OCI-LY7 (cell line): ENCODE results near the gene SH3RF1. TPM values are rescaled to one million over a fixed set of nuclear protein-coding genes. Genes with fewer than 3 reads are reported as not detected.

Experiments
- BruUV-seq: library from RNA; stranded (reverse); fragments of 400-500 nt; replicated peaks from 2 replicates; lab custom pipeline; 2021; lab: Mats Ljungman, UMichigan
- CTCF ChIA-PET: fragments of 300-600 bp; sonication (Branson Sonifier 250); formaldehyde crosslinking; loops from one replicate; lab custom pipeline; 2022; ENCODE audit warnings: antibody characterized with exemption; ENCODE audit not compliant: unreplicated experiment; lab: Charles Lee
- POLR2A ChIA-PET: fragments of 300-600 bp; sonication (Branson Sonifier 250); formaldehyde crosslinking; loops from one replicate; lab custom pipeline; 2022; ENCODE audit warnings: antibody characterized with exemption; lab: Charles Lee
- DNase-seq: peaks from one replicate; pipeline ENCODE4 v3.0.0-alpha.2; 2015; ENCODE audit warnings: low spot score
- H2AFZ ChIP-seq: fragments of 200-600 bp; sonication (generic), shearing (Covaris generic); 2 replicates; pipeline ENCODE4 v1.6.1; 2014; ENCODE audit warnings: mild to moderate bottlenecking, antibody characterized with exemption, low read length, moderate library complexity
- H3K27ac ChIP-seq: fragments of 200-600 bp; sonication (generic); 2 replicates; pipeline ENCODE4 v1.5.1; 2014; ENCODE audit warnings: mixed run types, low read depth, mild to moderate bottlenecking, moderate library complexity, low read length, inconsistent platforms; ENCODE audit not compliant: poor library complexity, severe bottlenecking
- H3K36me3 ChIP-seq: fragments of 200-600 bp; sonication (generic); 2 replicates; pipeline ENCODE4 v1.6.1; 2014; ENCODE audit warnings: mild to moderate bottlenecking, antibody characterized with exemption, low read length, moderate library complexity, mixed read lengths; ENCODE audit not compliant: insufficient read depth
- H3K4me1 ChIP-seq: fragments of 200-600 bp; sonication (generic); 2 replicates; pipeline ENCODE4 v1.5.1; 2014; ENCODE audit warnings: mild to moderate bottlenecking, low read length; ENCODE audit not compliant: insufficient read depth, poor library complexity, severe bottlenecking
- H3K4me2 ChIP-seq: fragments of 200-600 bp; sonication (generic); 2 replicates; pipeline ENCODE4 v1.6.1; 2014; ENCODE audit warnings: mild to moderate bottlenecking, low read length
- H3K4me3 ChIP-seq: fragments of 200-600 bp; sonication (generic); 2 replicates; pipeline ENCODE4 v1.5.1; 2014; ENCODE audit warnings: mild to moderate bottlenecking, low read depth, low read length; ENCODE audit not compliant: poor library complexity, severe bottlenecking
- H3K79me2 ChIP-seq: fragments of 200-600 bp; sonication (generic); 2 replicates; pipeline ENCODE4 v1.6.1; 2016; ENCODE audit warnings: low read depth, mild to moderate bottlenecking, low read length, moderate library complexity, mixed read lengths; ENCODE audit not compliant: insufficient read depth
- H3K9me2 ChIP-seq: fragments of 200-600 bp; sonication (generic); 2 replicates; pipeline ENCODE4 v1.6.1; 2016; ENCODE audit warnings: mild to moderate bottlenecking, low read length, mixed read lengths; ENCODE audit not compliant: insufficient read depth
- H3K9me3 ChIP-seq: fragments of 200-600 bp; sonication (generic); 2 replicates; pipeline ENCODE4 v1.6.1; 2014; ENCODE audit warnings: mild to moderate bottlenecking, mixed run types, low read length, mixed read lengths
- H4K20me1 ChIP-seq: fragments of 200-600 bp; sonication (generic); 2 replicates; pipeline ENCODE4 v1.6.1; 2014; ENCODE audit warnings: mild to moderate bottlenecking, antibody characterized with exemption, low read length, moderate library complexity, mixed read lengths; ENCODE audit not compliant: insufficient read depth
- EZH2phosphoT487 ChIP-seq: fragments of 200-600 bp; sonication (generic); IDR thresholded peaks from 2 replicates; pipeline ENCODE4 v1.6.1; 2018; ENCODE audit warnings: low read depth, borderline replicate concordance, mild to moderate bottlenecking, mixed run types, antibody characterized with exemption, low read length, moderate library complexity, mixed read lengths
- intact Hi-C: fragments of 100-400 bp; cut with micrococcal nuclease; formaldehyde crosslinking; loops from one replicate; pipeline ENCODE4 v1.10.0; 2022; ENCODE audit not compliant: unreplicated experiment
- total RNA-seq, 2 experiments: library from RNA; depleted of rRNA in 1 of 2; stranded (reverse); fragments of >200 nt in 1 of 2; shearing (Covaris generic) in 1 of 2; gene quantifications; 2 replicates each; pipeline ENCODE4 v1.2.3, GENCODE V29; 2014 to 2022
- TF ChIP-seq, protein P1 (sequence below): fragments of 200-600 bp; sonication (generic); conservative IDR thresholded peaks from 2 replicates; pipeline ENCODE4 v1.5.1; 2014; ENCODE audit warnings: mild to moderate bottlenecking, antibody characterized with exemption, low read length, moderate library complexity, mixed read lengths

SH3RF1 gene
- total RNA-seq, 2 experiments from 2014 or later, result not detected

GRCh38 chr4:169207436-169208089 lies 63.2 kb downstream of the SH3RF1 start:
- POLR2A ChIA-PET, result no interaction called here
- no peaks in the 10 kb centered on the region for H3K9me2 ChIP-seq
- no peaks in the 10 kb centered on the region for H3K4me1 ChIP-seq
- BruUV-seq, result no TSS peak
- CTCF ChIA-PET, result no interaction called here
- no peak overlapping the region for H3K4me3 ChIP-seq
- intact Hi-C loops, result no loop called here
- H3K27ac ChIP-seq, result no peak overlapping the region
- no peak overlapping the region for H2AFZ ChIP-seq
- no peak for DNase-seq
- H3K36me3 ChIP-seq, result no peaks in the 10 kb centered on the region
- H4K20me1 ChIP-seq, result no peaks in the 10 kb centered on the region
- H3K9me3 ChIP-seq, result no peaks in the 10 kb centered on the region
- TF ChIP-seq, protein P1, sequence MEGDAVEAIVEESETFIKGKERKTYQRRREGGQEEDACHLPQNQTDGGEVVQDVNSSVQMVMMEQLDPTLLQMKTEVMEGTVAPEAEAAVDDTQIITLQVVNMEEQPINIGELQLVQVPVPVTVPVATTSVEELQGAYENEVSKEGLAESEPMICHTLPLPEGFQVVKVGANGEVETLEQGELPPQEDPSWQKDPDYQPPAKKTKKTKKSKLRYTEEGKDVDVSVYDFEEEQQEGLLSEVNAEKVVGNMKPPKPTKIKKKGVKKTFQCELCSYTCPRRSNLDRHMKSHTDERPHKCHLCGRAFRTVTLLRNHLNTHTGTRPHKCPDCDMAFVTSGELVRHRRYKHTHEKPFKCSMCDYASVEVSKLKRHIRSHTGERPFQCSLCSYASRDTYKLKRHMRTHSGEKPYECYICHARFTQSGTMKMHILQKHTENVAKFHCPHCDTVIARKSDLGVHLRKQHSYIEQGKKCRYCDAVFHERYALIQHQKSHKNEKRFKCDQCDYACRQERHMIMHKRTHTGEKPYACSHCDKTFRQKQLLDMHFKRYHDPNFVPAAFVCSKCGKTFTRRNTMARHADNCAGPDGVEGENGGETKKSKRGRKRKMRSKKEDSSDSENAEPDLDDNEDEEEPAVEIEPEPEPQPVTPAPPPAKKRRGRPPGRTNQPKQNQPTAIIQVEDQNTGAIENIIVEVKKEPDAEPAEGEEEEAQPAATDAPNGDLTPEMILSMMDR, result no peak
- TF ChIP-seq EZH2phosphoT487, result no peak
- H3K4me2 ChIP-seq, result no peak overlapping the region
- no peaks in the 10 kb centered on the region for H3K79me2 ChIP-seq

- Histone ChIP-seq H3K4me1 (no peaks in the 10 kb centered on the region), H3K27ac (no peak overlapping the region), H2AFZ (no peak overlapping the region), H3K4me3 (no peak overlapping the region), H3K36me3 (no peaks in the 10 kb centered on the region), H3K79me2 (no peaks in the 10 kb centered on the region), H3K4me2 (no peak overlapping the region), H3K9me2 (no peaks in the 10 kb centered on the region), H3K9me3 (no peaks in the 10 kb centered on the region), H4K20me1 (no peaks in the 10 kb centered on the region)
- intact Hi-C loops, result no loop called here
- no peak for DNase-seq
- ChIA-PET POLR2A (no interaction called here), CTCF (no interaction called here)
- no TSS peak for BruUV-seq
- TF ChIP-seq, protein P1, result no peak
- TF ChIP-seq EZH2phosphoT487, result no peak
These were observed 65.0 kb downstream of the SH3RF1 start for GRCh38 chr4:169205744-169206080.

DNA sequence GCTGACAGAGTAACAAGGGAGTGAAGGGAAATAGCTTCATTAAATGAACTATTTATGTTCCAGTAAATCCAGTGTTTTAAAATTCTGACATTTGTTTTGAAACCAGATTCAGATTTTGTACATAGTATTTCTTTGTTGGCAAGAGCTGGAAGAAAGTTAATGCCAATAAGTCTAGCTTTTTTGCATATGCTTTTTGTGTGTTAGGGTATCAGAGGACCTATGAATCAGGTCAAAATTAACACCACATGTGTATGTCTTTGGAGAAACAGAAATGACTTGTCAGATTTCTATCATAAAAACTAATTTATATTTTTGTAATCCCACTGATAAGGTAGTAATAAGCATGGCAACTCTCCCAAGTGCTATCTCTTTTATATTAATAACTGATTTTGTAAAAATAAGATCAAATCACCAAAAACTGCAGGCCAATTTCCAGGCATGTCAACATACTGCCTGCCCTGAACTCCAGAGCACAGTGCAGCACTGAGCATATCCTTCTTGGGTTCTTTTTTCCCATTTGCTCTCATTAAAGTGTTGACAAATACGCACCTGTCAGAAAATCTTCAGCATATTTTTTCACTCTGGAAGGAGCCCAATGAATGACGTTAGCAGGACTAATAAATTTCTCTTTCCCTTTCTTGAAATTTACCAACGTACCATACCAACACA lies 65.5 kb downstream of the SH3RF1 start:
- intact Hi-C loops, result no loop called here
- no peak for DNase-seq
- no peak overlapping the region for H3K27ac ChIP-seq
- H3K9me3 ChIP-seq, result no peaks in the 10 kb centered on the region
- H2AFZ ChIP-seq, result no peak overlapping the region
- BruUV-seq, result no TSS peak
- no peaks in the 10 kb centered on the region for H3K36me3 ChIP-seq
- no peaks in the 10 kb centered on the region for H4K20me1 ChIP-seq
- H3K9me2 ChIP-seq, result no peaks in the 10 kb centered on the region
- no peaks in the 10 kb centered on the region for H3K4me1 ChIP-seq
- no peaks in the 10 kb centered on the region for H3K79me2 ChIP-seq
- ChIA-PET POLR2A (interaction anchor here (0.7 kb wide), 1 partner anchor 11 kb away, joined by 4 read pairs; no protein-coding TSS in a partner anchor), CTCF (no interaction called here)
- no peak overlapping the region for H3K4me3 ChIP-seq
- TF ChIP-seq, protein P1, result no peak
- TF ChIP-seq EZH2phosphoT487, result no peak
- no peak overlapping the region for H3K4me2 ChIP-seq
